ENCODE results near the gene MISP.

The MISP gene

DNA sequence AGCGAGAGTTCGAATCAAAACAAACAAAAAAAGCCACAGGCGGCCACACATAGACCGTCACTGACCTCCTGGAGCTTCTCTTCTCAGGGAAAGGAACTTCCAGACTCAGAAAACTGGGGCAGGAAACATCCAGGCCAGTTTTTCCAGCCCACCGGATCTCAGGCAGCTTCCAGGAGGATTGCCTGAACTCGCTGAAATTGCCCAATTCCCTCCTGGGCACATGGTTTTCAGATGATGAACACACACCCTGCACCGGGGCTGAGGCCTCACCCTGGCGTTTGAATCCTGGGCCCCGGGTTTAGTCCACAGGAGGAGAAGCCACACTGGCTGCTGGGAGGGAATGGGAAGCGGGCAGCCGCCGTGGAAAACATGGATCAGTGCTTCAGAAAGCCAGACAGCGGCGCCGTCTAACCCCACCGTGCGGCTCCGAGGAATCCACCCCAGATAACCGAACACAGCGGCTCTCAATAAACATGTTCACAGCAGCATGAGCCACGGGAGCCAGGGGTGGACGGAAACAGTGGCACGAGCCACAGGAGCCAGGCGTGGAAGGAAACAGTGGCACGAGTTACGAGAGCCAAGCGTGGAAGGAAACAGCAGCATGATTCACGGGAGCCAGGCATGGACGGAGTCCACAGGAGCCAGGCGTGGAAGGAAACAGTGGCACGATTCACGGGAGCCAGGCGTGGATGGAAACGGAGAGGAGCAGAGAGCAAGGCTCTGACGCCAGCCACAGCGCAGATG is 28.2 kb downstream of the MISP start:
- DNase-seq, result no peak

DNA sequence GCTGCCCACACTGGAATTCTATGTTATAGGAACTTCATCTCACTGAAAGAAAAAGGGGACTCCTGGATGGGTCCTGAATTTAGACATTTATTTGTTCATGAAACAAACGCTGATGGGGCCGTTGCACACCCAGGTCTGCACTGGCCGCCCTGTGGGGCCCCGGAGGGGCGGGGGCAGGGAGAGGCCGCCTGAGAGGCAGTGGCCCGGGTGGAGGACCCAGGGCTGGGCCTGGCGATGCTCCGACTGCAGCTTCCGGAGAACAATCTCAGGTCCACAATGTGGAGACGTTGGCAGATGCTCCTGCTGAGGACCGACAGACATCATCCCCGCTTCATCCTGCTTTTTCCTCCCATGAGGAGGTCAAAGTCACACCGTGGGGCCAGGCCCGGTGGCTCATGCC is 30.0 kb downstream of the MISP start:
- no peak for DNase-seq

DNA sequence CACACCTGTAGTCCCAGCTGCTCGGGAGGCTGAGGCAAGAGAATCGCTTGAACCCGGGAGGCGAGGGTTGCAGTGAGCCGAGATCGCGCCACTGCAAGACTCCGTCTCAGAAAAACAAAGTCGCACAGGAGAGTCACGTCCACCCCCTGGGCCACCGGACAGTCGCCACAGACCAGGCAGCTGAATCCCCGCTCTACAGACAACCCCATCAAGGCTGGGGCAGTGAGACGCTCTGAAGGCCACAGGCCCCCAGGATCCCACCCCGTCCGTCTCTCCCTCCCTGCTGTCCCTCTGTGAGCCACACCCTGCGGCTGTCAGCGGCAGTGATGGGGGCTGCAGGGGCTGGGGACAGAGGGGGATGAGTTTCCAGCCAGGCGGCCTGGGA is 30.9 kb downstream of the MISP start:
- DNase-seq, result no peak

DNA sequence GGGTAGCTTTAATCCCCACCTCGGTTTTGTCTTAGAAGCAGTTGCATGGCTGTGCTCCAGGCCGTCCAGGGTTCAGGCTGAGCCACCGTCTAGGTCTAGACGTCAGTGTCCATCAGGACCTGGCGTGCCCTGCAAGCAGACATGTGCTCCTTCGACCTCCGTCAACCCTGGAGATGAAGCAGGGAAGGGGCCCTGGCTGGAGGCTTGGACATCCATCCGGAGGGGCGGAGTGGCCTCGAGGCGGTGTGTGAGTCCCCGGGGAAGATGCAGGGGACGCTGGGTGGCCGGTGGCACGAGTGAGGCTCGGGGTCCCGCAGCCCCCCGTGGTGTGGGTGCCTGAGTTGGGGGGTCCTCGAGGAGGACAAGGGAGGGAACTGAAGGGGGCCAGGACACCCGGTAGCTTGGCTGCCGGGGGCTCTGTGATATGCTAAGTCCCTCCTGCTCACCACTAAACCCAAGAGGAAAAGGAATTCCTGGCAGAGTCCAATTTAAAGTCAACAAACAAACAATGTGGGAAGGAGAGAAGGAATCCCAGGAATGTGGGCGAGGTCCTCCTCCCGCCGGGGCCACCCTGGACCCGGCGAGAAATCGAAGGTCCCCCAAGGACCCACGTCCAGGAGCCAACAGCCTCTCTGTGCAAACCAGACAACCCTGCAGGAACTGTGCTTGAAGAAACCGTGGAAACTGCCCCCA is 31.4 kb downstream of the MISP start:
- DNase-seq, result no peak

DNA sequence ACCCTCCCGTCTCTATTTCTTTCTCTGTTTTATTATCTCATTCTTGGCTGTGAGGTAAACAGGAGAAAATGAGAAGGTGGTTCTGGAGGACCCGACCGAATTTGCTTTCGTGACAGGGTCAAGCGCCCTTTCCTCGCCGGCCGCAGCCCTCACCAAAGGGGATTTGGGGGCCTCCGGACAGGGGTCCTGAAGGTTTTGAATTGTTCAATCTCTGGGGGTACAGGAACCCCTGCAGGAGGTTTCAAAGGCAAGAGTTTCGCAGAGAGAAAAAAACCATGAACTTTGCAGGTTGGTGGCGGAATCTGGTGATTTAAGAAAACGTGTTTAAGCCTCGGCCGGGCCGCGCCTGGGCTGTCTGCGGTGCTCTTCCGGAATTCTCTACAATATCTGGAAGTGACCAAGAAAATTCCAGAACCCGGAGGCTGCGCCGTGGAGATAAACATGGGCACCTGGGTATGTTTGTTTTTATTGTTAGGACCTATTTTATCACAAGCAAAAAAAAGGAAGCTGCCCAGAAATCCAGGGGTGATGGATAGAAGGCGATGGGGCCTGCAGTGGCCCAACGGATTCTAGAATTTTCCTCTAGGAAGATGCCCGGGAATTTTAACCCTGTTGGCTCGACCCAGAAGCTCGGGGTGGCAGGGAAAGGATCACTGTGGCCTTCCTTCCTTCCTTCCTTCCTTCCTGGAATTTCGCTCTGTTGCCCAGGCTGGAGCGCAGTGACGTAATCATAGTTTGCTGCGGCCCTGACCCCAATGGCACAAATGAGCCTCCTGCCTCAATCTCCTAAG is 32.2 kb downstream of the MISP start:
- DNase-seq, result no peak

DNA sequence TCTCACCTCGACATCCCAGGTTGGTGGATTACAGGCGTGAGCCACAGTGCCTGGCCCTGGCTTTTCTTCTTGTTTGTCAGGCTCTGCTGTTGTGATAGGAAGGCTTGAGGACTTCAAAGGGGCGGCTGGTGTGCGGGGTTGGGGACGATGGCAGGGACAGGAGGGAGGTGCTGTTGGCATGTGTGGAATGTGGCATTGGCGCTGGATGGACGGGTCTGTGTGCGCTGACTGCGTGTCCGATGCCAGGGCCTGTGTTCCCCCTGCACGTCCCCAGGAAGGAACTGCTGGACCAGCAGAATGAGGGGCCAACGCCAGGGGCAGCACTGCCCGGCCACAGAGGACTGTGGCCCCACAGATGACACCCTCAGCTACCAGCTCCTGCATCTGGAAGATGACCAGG is 33.6 kb downstream of the MISP start:
- DNase-seq, result no peak

DNA sequence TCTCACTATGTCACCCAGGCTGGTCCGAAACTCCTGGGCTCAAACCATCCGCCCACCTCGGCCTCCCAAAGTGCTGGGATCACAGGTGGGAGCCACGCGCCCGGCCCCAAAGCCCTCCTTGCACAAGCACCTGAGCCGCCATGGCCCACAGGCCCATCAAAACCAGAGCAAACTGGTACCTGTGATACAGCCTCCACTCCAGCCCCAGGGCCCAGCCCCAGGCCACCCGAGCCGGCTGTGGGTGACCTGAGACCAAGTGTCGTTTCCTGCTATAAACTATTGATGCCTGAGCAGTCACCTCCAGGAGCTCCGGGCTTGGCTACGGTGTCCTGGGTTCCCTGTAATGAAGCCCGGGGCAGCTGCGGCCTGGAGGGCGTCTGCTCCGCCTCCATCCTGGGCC is 36.6 kb downstream of the MISP start:
- DNase-seq, result no peak

DNA sequence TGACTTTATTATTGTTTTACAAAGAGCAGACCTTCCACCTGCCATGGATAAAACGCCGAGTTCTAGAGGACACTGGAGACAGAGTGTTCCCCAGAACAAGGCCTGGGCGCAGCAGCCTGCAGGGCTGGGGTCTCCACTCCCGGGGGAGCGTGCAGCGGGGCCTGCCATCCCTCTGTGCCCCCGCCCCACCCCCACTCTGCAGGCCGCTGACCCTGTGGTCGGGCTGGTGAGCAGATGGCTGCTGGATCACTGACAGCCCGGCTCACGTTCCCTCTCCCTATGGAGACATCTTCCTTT is 37.7 kb downstream of the MISP start:
- DNase-seq, result no peak

DNA sequence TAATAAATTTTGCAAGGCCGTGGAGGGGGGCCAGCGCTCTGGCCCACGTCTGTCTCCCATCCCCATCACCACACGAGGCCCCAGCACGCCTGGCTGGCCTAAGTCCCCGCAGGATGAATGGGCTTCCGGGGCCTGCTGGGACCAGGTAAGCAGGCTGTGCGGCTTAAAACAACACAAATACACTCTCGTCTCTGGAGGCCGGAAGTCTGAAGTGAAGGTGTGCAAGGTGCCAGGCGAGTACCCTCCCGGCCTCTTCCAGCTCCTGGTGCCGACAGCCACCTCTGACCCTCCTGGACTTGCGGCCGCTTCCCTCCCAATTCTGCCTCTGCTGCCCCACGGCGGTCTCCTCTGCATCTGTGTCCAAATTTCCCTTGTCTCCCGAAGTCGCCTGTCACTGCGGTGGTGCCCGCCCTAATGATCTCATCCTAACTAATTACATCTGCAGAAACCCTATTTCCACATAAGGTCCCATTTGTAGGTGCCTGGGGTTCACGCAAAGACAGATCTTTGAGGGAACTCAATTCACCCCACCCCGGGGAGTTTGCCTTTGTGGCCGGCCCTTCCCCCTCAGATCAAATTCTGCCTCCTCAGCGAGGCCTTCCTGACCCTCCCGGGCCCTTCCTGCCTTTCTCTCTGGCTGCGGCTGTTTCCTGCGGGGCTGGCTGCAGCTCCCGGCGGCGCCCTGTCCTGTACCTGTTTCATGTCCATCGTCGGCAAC is 38.2 kb downstream of the MISP start:
- DNase-seq, result no peak

DNA sequence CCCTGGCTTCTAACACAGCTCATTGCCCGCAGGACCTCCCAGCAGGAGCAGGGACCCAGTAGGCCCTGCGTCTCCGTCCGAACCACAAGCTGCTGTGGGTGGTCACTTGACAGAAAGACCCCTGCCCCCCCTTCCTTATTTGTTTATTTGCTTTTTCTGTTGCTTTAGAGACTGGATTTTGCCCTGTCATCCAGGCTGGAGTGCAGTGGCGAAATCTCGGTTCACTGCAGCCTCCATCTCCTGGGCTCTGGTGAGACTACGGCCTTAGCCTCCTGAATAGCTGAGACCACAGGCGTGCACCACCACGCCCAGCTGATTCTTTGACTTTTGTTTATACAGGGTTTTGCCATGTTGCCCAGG is 38.8 kb downstream of the MISP start:
- no peak for DNase-seq

DNA sequence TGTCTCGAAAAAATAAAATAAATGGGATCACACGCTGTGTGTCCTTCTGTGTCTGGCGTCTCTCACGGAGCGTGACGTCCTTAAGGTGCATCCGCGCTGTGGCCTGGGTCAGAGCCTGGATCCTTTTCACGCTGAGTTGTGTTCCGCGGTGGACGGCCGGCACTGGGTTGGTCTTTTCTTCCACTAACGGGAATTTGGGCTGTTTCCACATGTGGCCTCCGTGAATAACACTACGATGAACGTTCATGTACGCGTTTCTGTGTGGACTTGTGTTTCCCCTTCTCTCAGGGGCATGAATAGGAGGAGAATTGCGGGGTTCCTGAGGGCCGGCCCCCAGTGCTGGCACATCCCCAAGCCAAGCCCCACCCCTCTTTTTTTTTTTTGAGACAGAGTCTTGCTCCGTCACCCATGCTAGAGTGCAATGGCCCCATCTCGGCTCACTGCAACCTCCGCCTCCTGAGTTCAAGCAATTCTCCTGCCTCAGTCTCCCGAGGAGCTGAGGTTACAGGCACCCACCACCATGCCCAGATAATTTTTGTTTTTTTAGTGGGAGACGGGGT is 40.2 kb downstream of the MISP start:
- DNase-seq, result no peak

DNA sequence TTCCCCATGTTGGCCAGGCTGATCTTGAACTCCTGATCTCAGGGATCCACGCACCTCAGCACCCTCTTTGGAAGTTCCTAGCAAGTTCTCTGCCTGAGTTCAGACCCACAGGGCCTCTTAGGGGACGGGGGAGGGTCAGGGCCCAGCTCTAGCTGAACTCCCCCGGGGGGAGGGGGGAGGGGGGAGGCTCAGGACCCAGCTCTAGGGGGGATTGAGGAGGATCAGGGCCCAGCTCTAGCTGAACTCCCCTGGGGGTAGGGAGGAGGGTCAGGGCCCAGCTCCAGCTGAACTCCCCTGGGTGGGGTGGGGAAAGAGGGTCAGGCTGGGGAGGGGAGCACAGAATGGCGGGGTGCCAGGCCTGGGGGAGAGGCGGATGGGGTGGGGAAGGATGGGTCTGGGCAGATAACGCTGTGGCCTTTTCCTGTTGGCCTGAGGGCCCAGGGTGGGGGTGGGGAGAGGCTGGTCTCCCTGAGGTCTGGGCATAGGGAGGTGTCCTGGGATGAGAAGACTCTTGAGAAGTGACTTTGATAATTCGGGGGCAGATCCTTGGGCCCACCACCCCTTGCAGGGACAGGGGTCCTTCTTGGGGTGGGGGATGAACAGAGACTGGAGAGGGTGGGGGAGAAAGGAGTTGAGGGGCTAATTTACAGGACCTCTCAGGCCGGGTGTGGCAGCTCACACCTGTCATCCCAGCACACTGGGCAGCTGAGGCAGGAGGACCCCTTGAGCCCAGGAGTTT is 40.8 kb downstream of the MISP start:
- no peak for DNase-seq

DNA sequence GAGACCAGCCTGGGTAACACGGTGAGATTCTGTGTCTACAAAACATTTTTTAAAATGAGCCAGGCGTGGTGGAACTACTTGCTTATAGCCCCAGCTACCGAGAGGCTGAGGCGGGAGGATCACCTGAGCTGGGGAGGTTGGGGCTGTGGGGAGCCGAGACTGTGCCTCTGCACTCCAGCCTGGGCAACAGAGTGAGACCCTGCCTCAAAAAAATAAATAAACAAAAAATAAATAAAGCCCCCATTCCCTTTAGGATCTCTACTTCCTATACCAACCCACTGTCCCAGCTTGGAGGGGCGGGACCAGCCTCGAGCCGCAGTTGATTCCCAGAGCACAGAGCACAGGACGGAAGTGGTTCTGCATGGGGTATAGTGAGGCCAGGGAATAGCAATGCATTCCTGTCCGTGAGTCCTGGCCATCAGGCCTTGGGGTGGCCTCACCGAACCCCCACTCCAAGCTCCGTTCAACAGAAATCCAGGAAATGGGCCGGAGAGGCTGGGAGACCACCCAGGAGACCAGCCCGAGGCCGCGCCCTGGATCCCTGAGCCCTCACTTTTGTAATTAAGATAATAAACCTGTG is 41.5 kb downstream of the MISP start:
- DNase-seq, result no peak

DNA sequence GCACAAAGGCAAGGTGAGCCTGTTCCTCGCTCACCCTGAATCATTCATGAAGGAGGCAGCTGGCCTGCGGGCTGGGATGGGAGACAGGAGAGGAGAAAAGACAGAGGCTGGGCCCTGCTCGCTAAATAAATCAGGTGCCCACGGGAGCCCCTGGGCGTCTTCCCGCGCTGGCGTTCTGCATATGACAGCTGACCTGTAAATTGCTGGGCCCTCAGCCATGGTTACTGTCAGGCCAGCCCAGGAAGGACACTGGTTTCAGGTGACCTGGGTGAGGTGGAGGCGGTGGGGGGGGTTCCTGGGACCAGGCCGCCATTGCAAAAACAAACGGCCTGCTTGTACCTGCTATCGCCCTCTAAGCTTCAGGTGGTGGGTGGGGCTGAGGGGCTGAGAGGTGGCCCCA is 42.9 kb downstream of the MISP start:
- no peak for DNase-seq

DNA sequence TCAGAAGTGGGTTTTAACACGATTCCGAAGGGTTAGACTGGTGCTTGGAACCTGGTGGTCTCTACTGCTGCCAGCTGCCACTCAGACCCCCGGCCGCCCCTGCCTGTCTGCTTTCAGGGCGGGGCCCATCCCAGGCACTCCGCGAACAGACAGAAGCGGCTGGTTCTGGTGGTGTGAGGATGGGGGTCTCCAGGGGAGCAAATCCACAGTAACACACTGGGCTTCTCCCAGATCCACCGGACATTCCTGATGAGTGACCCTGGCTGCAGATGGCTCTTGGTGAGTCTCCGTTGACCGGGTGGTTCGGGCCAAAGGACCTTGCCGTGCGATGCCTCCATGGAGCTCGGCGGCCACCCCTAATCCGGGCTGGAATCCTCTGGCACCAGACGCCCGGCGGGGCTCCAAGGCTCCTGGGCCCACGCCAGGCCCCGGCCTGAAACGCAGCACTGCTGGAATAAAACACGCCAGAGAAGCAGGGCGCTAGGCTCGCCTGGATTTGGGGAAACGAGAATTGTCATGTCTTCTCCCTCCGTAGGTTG is 44.2 kb downstream of the MISP start:
- DNase-seq, result no peak

DNA sequence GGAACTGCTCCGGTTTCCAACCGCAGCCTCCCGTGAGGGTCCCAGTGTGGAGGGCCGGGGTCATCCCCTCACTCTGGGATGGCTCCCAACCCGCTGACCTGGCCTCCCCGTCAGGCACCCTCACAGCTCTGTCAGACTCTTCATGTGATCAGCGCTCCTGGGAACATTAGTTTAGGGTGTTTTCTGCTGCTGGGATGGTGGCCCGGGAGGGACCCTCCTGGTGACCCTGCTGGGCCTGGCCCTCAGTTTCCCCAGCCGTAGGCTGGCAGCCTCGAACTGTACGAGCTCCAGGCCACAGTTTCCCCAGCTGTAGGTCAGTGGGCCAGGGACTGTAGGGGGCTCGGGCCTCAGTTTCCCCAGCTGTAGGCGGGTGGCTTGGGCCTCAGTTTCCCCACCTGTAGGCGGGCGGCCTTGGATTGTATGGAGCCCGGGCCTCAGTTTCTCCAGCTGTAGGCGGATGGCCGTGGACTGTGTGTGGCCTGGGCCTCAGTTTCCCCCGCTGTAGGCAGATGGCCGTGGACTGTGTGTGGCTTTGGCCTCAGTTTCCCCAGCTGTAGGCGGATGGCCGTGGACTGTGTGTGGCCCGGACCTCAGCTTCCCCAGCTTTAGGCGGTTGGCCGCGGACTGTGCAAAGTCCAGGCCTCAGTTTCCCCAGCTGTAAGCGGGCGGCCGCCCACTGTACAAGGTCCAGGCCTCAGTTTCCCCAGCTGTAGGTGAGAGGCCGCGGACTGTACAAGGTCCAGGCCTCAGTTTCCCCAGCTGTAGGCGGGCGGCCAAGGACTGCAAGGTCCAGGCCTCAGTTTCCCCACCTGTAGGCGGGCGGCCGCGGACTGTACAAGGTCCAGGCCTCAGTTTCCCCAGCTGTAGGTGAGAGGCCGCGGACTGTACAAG is 45.0 kb downstream of the MISP start:
- no peak for DNase-seq

DNA sequence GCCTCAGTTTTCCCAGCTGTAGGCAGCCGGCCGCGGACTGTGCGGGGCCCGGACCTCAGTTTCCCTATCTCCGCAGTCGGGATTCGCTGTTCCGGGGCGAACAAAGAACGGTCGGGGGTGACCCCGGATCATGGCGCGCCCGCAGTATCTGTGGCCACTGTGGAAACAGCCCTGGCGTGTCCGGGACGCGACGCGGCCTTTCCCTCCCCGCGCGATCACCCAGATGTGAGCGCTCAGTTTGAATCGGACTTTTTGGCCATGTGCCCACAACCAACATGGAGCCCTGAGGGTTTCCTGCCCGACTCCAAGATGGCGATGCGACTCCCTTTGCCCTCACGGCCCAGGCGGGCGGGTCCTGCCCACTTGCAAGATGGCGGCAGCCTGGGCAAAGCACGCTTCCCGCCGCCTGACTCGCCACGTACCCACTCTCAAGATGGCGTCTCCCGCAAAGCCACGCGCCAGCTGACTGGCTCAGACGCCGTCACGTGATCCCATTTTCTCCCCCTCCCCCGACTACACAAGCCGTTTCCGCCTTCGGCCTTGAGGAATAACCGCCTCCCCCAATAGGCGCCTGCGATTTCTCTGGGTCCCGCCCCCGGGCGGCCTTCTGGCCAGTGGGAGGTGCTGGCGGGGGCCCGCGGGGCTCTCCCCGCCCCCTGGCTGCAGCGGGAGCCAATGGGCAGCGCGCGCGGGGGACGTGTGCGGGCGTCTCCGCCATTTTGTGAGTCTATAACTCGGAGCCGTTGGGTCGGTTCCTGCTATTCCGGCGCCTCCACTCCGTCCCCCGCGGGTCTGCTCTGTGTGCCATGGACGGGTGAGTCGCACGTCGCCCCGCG is 46.0 kb downstream of the MISP start, which contains the start of gene PTBP1:
TSS of gene PTBP1 (plus strand) at position 761 of the 836 bp plus-strand sequence. CDS start at position 807, 46 bp downstream.
- DNase-seq, result peak; percentile 99

DNA sequence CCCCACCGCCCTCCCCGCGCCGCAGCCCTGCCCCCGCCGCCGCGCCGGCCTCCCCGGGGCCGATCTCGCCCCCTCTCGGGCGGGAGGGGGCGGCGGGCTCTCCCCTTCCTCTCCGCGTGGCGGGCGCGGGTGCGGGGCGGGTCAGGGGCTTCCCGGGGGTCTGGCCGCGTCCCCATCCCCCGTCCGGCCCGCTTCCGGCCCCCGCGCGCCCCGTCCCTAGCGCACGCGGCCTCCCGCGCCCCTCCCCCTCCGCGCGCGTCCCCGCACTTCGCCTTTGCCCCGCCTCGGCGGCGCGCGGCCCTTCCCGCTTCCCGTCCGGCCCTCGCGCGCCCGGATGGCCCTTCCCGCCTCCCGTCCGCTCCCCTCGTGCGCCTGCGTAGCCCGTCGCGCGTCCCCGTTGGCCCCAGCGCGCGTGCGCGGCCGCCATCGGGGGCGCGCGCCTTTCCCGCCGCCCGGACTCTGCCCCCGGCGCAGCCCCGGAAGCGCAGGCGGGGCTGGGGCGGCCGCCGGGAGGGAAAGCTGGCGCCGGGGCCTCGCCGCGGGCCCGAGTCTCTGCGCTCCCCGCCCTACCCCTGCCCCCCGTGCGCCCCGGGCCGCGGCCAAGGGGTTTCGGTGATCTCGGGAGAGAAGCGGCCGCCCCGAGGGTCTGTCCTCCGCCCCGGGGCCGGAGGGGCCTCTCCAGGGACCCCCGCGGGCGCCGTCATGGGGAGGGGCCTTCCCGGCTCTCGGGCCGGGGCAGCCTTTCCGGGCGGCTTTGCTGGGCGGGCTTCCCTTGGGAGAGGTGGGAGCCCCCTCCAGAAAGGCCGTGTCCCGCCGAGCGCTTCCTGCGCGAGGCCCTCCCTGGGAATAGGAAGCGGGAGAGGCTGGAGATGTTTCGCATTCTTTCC is 46.9 kb downstream of the MISP start:
- DNase-seq, result peak; percentile 62

Measured in DMS 273 treated with DMSO at 0.1 percent for 48 hours (cell line).